ENCODE measurements around the gene SLC39A8.
"Not testable (repeated sequence)": the region's sequence is repeated elsewhere in the genome, so short reads cannot be mapped to it uniquely, and the experiment has no call there.

SLC39A8 gene

DNA sequence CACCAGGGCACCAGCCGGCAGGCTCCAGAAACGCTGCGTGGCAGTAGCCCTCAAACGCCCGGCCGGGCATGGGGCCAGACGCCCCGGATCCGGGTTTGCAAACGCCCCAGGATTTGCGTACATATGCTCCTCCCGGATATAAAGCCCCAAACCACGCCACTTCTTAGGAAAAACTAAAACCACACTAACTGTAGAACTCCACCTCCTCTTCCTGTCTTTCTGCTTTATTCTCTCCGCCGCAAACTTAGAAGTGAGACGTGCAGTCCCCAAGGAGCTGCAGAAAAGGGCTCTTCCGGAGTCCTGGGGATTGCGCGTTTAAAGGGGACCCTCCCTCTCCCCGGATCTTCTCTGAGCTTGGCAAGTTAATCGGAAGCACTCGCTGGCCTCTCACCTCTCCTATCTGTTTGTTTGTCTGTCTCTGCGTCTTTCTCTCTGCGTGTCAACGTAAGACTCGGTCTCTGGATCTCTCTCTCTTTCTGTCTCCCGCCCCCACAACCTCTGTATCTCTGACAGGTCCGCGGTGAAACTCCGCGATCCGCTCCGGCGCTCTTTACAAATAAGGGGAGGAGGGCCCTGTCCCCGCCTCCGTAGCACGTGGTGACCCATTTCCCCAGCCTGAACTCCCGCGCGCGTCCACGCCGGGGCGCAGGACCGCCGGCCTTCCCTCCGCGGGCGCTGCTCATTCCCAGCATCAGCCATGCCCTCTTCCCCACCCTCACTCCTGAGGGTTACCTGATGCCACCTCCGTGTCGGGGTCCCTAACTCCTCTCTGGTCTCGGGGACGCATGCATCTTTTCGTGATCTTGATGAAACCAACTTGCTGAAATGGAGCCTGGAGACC, at the start of gene SLC39A8:
Gene SLC39A8 (minus strand): TSS at position 529 of the 841 bp plus-strand sequence. CDS start 820 bp downstream, outside the sequence.
- DNase-seq: peak; percentile 89 to 94

DNA sequence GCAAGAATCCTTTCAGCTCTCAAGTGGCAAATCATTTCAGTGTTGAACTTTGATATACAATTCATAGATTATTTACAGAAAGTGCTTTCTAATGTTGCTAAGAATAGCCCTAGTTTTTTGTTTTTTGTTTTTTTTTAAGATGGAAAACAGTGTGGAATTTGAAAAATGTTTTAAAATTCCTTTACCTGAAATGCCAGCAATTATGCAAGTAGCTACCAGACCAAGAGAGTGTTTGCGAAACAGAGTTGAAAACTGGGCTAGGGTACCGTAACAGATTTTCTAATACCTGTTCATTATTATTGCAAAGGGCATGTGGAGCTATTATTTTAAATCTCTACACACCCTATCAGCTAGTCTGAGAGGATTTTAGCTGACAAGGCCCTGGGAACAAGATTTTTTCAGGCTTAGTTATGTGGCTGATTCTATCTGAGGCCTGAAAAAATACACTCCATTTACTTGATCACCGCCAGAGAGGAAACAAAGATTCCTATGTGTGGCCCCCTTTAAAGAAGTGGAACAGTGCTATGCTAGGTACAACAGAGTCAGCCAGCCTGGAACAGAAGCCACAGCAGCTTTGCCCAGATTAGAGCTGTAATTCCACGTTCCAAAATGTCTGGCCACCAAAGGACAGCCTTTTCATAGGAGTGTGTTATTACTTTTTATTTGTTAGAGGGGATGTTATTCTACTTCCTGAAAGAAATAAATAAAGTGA, 46.9 kb upstream of the SLC39A8 start:
- DNase-seq: no peak

DNA sequence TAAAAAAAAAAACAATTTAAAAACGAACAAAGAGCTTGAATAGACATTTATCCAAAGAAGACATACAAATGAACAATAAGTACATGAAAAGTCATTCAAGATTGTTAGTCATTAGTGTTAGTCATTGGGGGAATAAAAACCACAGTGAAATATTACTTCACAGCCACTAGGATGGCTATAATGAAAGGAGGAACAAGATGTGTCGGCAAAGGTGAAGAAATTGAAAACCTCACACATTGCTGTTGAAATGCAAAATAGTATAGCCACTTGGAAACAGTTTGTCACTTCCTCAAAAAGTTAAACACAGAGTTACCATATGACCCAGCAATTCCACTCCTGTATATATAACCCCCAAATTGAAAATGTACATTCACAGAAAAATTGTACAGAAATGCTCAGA, 45.2 kb upstream of the SLC39A8 start:
- peak; percentile 92 to 97 for DNase-seq

DNA sequence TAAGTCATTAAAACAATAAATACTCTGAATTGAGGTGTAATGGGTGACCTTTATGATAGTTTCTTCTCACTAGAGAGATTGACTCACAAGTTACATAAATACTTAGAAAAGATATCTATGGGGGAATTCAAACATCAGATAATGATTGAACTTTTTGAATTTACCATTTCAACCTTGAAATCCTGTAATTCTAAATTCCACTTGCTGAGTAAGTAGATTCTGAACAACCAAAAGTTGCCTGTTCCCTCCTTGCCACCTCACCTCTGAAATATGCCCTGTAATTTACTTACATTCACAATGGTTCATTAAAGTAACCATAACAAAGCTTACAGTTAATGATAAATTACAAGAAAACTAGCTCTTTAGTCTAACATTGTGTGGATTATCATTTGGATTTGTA, 43.3 kb upstream of the SLC39A8 start:
- DNase-seq: no peak

DNA sequence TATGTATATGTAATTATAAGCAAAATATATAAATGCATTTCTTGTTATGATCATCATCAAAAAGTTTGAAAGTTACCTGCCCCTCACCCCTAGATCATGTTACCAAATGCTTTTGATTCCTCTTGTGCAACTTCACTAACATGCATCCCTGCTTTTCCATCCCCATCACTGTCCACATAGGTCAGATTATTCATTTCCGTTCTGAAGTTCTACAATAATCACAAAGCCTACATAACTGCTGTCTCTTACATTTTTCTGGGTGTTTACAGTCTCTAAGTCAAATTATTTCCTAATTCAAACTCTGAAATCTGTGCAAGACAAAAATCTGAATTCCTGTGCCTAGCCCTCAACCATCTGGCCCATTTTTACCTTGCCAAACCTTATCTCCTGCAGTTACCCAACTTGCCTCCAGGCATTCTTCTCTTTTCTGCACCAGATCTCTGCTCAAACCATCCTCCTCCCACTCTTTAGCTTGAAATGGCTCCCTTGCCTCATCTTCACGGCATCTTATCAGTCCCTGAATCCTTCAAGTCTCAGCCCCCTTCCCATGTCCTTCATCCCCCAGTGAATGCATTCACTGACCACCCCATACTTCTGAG, 42.4 kb upstream of the SLC39A8 start:
- DNase-seq: no peak

DNA sequence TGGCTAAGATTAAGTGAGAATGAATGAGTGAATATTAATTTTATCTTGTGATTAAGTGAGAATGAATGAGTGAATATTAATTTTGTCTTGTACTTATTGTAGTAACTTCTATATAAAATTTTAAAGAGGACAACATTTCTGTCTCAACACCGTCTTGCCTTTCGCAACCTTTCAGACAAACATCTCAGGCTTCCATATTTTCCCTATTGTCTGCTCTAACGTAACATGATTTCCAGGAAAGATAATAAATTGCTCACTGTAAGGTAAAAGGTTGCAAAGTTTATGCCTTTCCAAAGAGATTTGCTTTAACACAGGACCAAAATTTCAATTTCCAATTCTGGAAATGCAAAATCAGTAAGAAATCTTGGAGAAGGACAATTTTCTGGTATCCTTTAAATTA, 41.7 kb upstream of the SLC39A8 start:
- DNase-seq: no peak

DNA sequence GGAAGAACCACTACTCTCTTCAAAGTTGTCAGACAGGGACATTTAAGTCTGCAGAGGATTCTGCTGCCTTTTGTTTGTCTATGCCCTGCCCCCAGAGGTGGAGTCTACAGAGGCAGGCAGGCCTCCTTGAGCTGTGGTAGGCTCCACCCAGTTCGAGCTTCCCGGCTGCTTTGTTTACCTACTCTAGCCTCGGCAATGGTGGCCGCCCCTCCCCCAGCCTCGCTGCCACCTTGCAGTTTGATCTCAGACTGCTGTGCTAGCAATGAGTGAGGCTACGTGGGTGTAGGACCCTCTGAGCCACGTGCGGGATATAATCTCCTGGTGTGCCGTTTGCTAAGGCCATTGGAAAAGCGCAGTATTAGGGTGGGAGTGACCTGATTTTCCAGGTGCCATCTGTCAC, 35.0 kb upstream of the SLC39A8 start:
- DNase-seq: not testable (repeated sequence)

DNA sequence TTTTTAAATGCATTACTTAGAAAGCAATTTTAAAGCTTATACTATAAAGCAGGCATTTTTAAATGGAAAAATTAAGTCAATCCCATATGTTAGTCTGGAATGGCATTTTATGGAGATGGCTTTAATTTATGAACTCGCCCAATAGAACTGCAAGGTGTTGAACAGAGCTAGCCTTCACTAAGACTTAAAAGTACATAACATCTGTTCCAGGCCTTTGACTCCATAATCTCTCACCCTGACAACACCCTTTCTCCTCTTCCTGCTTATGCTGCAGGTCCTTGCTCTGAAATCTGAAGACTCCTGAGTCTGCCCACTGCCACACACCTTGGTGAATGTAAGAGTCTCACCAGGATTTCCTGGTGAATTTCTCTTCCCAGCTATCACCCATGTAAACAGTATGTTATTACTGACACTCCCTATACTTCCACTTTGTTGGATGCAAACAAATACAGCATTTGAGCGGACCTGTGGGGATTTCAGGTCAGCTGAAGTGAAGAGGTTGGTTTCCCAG, 17.7 kb upstream of the SLC39A8 start:
- DNase-seq: no peak

DNA sequence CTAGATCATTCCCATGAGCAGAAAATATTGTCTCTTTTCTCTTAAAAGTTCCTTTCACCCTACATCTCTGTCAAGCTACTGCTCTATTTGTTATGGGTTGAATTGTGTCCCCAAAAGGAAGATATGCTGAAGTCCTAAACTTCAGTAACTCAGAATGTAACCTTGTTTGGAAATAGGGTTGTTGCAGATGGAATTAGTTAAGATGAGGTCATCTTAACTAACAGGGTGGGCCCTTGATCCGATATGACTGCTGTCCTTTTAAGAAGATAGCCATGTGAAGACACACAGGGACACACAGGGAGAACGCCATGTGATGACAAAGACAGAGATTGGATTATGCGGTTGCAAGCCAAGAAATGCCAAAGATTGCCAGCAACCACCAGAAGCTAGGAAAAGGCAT, 12.8 kb upstream of the SLC39A8 start:
- DNase-seq: no peak

DNA sequence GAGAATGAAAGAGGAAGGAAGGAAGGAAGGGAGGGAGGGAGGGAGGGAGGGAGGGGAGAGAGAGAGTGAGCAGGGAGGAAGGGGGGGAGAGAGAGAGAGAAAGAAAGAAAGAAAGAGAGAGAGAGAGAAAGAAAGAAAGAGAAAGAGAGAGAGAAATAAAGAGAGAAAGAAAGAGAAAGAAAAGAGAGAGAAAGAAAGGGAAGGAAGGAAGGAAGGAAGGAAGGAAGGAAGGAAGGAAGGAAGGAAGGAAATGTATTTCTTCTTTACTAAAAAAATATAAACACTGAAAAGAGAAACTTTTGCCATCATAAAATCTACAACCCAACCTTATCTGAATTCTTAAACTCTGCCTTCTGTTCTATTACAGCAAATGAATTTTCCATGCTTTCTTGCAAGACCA, 12.4 kb upstream of the SLC39A8 start:
- not testable (repeated sequence) for DNase-seq

DNA sequence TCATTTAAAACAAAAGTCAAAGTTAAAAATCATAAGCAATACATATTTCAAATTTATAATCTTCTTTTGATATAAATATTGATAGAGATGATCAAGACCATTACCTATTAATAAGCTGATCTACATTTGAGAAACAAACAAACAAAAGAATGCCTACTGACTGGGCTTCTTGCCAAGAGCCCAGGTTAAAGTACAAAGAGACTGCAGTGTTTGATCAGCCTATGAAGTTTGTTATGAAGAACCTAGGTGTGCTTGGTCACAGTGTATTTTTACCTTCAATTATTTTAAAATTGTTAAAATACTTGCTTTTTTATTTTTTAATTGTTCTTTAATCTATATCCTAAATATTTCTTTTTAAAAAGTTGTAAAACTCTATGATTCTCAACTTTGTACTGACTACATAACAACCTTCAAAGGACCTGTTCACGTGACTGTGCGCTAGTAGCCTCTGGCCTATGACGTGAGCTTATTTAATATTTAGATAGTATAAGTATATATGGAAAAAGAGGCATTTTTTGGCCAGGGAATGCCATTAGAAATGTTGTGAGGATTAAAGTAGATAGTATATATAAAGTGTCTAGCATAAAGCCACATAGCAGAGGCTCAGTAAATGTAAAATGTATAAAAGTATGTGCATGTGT, 11.4 kb upstream of the SLC39A8 start:
- no peak for DNase-seq

DNA sequence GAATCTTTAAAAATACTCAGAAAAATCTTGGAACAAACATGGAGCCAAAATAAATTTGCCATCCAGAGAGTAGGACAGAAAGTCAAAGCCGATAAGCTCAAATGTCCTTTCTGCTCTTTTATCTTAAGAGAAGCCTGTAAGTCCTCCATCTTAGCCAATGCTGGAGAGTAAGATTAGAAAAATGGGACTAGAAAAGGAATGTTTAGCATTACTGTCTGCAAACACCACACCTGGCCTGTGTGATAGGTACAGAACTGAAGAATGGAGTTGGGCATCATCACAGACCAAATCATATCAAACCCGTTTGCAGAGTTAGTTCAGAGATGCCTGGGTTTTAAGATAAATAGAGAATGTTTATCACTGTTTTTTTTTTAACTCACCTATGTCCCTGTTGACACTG, 10.5 kb upstream of the SLC39A8 start:
- DNase-seq: no peak

DNA sequence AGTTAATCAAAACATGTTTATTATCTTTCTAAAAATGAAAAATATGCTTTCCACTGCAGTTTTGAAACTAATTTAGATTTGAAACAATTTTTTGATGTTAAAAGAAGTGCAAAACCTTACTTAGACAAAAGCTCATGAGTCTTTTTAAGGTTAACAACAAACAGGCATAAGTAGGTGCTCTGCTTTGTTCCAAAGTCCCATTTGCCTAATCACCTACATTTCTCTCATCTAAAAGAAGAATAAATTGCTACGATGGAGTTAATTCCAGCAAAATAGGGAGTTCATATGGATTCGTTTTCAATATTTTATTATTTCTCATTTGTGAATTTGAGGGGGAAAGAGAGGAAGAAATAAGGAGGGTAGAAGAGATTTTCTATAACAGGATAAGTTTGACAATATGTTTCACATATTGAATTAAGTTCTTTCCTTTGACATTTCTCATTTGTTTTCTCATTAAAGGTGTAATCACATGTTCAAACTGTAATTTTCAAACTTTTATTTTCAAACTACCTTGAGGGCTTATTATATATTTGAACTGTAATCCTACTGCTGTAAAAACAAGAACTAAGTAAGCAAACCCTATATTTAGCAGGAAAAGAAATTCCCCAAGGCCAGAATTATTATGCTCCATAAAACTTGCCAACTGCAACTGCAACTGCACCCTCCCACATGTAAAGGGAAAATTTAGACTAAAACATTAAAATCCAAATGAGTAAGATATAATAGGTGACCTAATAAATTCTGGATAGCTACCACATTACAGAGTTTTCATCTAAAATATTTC, 9.6 kb upstream of the SLC39A8 start:
- DNase-seq: peak in 1 of 2 donors; percentile 11

DNA sequence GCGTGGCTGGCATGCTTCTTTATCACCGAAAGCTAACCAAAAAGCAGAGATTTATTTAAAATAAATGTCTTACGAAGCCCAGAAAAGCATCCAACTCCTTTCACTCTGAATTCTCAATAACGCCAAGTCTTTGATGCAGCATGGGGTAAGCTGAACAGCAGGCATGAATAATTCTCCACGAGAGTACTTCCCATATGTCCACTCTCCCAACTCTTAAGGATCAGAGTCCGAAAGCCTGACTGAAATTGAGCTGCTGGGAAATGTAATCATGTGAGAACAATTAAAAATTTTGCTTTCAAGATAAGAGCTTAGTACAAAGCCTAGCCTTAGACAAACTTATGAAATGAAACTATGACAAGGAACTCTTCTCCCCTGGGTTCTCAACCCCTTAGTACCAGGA, 7.5 kb upstream of the SLC39A8 start:
- DNase-seq: no peak

DNA sequence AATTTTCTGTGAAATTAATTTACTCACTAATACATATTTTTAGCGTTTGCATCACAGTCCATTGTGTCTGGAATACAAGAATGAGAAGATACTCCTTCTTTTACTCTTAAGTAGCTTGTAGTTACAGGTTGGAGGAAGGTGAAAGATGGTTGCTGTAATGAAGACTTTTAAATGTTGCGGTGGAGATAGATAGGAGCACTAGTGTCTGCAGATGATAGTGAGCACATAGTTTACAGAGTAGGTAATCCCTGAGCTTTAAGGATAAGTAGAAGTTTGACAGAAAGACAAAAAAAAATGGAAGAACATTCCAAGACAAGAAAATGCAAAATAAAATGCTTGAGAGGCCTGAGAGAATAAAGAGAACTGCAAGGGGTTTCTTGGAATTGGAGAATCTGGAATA, 5.4 kb upstream of the SLC39A8 start:
- DNase-seq: no peak

DNA sequence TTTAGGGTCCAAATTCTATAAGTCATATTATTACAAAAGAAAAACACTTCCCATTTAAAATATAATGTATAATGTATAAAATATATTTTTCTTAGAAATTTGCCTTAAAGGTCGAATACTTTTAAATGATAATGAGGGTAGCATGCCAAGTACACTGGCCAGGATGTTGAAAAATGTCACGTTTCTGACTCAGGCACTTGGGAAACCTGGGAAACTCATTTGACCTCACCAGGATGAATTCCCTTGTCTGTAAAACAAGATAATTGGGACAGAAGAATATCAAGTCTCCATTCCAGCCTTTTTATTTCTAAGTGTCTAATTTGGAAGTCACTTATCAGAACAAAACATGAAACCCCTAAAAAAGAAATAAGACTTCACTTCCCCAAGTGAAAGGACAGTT, 3.4 kb upstream of the SLC39A8 start:
- no peak for DNase-seq

DNA sequence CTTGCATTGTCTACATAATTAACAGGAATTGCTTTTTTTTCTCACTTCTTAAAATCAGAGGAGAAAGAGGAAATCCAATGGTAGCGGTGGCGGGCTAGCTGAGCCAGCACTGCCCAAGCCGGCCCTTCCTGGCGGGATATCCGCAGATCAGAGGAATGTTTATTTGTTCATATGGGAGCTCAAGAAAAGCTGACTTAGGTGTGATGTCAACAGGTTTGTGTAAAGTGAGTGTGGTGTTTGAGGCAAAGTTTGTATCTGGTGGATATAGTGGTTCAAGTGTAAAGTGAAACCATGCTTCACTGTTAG, 466 bp upstream of the SLC39A8 start:
- no peak for DNase-seq

DNA sequence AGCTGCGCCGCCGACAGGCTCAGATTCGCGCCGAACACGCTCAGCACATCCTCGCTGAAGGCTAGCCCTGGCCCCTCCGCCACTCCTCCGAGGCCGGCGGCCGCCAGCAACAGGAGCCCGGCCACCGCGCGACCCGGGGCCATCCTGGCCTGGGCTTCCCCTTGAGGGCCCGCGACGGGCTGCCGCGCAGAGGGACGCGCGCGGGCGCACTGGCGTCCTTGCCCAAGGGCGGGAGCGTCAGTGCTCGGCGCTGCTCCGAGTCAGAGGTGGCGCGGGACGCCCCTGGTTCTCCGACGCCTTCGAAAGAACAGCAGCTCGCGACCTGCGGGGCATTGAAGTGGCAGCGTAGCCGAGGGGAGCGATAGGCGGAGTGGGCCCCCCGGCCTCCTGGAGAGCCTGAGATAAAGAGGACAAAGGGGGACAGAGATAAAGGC, 745 bp downstream of the SLC39A8 start:
- peak; percentile 65 to 69 for DNase-seq

DNA sequence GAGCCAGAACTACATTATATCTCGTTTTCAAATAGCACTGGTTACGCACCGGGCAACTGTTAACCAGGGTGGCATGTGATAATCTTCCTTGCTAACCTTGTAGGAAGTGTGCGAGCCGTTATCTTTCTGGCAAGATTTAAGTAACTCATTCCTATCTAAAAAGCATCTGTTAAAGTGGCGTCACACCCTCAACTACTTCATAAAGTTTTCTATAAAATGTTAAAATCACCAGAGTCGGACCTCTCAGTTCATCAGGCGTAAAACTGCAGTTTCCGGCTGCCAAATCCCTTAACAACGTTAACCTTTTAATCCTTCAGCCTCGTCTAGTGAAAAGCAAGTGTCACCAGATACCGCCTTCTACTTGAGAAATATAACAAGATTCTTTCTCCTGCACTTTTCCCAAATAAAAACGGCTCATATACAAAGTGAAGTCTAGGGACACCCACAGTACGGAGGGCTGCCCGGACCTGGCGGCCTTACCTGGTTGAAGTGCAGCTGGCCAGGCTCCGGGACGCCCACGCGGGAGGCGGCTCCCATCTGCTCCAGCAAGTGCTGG, 1.2 kb downstream of the SLC39A8 start:
- DNase-seq: peak in 1 of 2 donors; percentile 13

DNA sequence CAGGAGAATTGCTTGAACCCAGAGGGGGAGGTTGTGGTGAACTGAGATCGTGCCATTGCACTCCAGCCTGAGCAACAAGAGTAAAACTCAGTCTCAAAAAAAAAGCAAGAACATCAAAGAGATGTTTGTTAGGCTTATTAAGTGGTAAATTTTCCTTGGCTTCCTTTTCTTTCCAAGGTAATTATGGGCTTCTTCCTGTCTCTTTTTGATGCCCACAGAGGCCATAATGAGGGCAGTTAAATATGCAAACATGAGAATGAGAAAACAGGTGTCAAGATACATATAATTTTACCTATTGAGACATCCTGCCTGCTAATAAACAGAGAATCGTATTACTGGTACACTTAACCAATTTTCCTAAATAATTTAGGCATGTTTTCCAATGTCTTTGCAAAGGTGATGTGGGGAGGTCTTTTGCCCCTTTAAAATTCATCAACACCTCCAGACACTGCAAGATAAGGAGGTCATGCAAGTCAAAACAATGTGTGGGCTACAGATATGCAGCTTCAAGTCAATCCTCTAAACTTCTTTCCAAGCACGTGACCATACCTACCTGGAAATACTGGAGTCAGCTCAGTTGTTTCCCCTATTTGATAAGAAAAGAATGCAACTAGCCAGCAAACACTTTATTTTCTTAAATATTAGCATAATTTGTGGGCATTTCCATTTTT, 2.7 kb downstream of the SLC39A8 start:
- no peak for DNase-seq

DNA sequence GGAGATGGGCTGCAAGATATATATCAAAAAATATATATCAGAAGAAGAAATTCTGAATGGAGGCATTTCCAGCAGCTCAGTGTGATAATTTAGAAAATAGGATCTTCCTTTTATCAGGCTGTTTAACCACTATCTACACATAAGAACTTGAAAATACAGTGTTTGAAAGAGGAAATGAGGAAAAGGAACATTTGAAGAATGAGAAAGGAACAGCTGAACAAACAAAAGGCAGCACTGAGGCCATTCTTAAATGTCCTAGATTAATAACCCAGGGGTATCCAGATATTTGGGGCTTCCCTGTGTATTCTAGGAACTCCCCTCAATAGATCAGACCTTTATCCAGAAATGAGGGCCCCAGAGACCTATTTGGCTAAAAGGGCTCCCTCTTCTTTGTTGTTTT, 4.1 kb downstream of the SLC39A8 start:
- DNase-seq: no peak

DNA sequence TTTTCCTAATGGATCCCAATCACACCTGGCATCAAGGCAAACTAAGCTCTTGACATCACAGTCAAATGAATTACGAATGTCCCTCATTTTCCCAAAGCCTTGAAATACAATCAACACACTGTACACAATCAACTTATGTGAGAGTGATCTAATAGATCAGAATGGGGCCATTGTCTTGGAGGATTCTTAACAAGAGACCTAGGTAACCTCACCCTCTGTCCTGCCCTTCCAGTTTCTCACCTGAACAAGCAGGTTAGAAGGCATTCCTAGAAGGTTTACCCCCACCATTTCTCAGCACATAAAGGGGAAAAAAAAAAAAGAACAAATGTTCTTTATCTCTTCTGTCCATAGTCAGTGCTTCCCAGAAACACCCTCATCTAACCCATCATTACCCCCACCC, 6.3 kb downstream of the SLC39A8 start:
- DNase-seq: no peak

Measured in inflammatory macrophage treated with lipopolysaccharide for 1 hour (primary cell).